HG03103 (cell line): ENCODE data around the gene RFNG.

ENCODE experiments used
- ATAC-seq: cut with Tn5 transposase; IDR thresholded peaks from one replicate; pipeline ENCODE4 v1.9.1; 2021; ENCODE audit warnings: low read depth; ENCODE audit not compliant: unreplicated experiment

The RFNG gene

DNA sequence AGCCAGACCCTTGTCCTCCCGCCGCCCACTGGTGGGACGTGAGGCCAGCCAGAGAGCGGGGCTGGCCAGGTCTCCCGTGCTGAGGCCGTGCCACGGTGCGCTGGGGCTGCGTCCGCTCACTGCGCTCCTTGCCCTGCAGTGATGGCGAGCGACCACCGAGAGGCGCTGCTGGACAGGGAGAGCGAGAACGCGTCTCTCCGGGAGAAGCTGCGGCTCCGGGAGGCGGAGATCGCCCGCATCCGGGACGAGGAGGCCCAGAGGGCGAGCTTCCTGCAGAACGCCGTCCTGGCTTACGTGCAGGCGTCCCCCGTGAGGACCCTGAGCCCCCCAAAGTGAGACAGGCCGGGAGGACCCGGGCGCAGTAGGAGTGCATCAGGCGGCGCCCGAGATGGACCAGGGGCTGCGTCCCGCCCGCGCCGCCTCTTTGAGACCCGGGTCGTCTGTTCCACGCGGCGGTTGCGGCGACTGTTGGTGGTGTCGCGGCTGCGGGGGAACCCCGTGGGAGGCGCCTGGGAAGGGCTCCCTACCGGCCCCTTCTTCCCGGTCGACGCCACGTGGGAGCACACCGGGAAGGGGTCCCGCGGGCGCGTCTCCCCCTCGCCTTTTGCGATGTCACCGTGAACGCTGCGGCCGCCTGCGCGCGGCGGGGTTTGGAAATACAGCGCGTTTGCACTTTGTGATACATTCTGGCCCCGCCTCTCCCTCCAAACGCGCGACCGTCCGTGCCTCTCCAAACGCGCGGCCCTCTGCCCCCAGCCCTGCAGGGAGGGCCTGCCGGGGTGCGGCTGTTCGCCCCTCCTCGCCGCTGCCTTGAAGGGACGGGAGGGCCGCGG is 20.9 kb downstream of the RFNG start:
- no peak for ATAC-seq

DNA sequence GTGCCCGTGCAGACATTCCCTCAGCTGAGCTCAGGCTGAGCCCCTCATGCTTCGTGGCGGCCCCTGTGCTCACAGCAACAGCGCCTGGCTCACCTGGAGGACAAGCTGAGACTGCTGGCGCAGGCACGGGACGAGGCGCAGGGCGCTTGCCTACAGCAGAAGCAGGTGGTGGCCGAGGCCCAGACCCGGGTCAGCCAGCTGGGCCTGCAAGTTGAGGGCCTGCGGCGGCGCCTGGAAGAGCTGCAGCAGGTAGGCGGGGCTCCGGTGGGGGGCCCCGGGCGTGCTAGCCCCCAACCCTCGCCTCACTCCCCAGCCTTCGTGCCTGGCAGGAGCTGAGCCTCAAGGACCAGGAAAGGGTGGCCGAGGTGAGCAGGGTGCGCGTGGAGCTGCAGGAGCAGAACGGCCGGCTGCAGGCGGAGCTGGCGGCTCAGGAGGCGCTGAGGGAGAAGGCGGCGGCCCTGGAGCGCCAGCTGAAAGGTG is 21.6 kb downstream of the RFNG start:
- ATAC-seq, result no peak

DNA sequence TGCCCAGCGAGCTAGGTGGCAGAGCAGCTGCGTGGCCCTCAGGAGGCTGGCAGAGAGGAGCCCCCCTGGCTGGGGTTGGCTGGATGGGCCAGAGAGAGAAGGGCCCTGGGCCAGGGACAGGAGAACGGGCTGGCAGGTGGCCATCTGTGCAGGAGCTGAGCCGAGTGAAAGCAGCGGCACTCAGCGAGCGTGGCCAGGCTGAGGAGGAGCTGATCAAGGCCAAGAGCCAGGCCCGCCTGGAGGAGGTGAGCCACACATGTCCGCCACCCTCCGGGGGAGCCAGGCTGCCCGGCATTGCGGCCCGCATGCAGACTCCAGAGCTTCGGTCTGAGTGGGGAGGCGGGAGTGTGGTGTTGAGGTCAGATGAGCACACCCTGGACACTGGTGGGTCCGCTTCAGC is 22.2 kb downstream of the RFNG start:
- ATAC-seq, result no peak

DNA sequence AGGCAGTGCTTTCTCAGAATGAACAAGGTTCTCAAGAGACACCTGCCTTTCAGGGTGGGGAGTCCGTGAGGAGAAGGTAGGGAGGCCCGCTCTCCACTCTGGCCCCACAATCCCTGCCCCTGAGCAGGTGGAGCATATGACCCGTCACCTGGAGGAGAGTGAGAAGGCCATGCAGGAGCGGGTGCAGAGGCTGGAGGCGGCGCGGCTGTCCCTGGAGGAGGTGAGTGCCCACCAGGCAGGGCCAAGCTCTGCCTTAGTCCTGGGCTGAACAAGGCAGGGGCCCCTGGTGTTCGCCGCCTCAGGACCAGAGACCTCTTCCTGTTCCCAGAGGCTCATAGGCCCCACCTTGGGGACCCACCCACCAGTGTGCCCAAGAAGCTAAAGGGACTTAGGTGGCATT is 22.6 kb downstream of the RFNG start:
- ATAC-seq, result no peak

DNA sequence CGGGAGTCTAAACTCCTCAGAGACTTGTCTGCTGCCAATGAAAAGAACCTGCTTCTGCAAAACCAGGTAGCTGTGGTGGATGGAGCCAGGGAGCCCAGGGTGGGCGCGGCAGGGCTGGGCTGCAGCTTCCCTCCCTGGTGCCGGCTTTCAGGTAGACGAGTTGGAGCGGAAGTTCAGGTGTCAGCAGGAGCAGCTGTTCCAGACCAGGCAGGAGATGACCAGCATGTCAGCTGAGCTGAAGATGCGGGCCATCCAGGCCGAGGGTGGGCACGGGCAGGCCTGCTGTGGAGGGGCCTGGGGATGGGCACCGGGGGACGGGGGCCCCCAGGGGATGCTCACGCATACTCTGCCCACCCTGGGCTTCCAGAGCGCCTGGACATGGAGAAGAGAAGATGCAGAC is 23.4 kb downstream of the RFNG start:
- ATAC-seq, result no peak

DNA sequence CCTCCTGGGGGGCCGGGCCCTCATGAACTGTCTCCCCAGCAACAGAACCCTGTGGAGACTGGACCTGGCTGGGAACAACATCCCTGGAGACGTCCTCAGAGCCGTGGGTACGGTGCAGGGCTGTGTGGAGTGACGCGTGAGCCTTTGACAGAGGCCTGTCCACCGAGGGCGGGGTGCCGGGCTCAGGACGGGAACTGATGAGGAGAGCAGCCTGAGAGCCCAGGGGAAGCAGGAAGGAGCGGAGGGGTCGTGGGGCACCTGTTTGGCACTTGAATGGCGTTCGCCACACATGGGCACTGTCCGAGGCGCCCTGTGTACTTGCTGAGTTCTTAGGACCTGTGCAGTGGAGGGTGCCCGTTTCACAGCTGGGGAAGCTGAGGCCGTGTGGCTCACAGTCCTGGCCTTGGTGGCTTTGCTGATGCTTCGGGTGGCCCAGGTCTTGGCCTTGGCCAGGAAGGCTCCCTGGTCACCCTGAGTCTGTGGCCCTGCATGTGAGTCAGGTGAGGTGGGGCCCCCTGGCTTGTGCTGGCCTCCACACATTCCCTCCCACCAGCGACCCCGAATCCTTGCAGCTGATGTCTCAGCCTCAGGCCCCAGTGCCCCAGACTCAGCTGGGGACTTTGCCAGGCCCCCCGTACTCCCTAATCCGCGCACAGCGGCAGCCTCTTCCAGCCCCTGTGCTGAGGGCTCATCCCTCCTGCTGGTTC is 26.1 kb downstream of the RFNG start:
- ATAC-seq, result no peak

- ATAC-seq, result no peak
Observed at GRCh38 chr17:82024859-82025258, 26.8 kb downstream of the RFNG start.

DNA sequence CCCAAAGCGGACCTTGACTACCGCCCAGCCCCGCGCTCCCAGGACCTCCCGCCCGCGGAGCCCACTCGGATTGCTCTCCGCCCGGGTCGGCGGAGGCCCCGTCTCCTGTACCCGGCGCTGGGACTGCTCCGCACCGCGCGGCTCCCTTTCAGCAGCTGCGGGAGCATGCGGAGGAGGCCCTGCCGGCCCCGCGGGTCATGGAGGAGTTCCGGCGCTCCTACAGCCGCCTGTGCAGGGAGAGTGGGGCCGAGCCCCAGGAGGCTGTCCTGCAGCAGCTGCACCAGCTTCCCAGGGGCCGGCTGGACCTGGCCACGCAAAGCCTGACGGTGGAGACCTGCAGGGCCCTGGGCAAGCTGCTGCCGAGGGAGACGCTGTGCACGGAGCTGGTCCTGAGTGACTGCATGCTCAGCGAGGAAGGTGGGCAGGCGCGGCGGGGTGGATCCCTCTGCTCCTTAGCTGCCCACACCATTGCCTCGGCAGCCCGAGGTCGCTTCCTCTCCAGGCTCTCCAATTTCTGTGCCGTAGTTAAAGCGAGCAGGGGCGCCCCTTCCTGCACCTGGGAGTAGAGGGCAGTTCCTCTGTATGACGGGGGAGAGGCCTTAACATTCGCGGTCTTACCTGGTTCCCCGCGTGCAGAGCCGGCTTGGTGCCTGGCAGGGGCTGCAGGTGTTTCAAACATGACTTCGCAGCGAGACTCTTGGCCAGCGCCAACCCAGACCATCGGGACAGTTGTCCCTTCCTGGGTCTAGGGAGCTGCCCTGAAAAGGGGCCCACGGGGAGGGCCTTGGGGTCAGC is 28.0 kb downstream of the RFNG start:
- no peak for ATAC-seq

DNA sequence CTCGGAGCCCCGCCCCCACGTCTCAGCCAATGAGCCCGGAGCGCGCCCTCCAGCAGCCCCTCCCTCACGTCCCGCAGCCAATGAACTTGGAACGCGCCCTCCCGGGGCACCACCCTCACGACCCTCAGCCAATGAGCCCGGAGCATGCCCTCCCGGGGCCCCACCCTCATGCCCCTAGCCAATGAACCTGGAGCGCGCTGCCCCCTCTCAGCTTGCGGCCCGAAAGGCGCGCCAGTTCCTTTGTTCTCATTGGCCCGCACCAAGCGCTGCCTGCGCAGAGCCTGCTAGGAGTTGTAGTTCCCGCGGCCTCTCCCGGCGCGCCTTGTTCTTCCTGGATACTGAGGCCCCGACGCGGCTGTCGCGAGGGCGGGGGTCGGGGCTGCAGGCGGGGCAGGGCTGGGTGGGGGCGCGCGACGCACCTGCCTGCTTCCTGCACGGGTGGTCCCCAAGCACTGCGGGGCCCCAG is 28.6 kb downstream of the RFNG start, which contains the start of gene LRRC45:
Gene LRRC45 (plus strand): TSS at position 325 of the 466 bp plus-strand sequence. CDS start 339 bp downstream, outside the sequence.
- peak; percentile 82 for ATAC-seq

- no peak for ATAC-seq
Observed at GRCh38 chr17:82022310-82022980, 29.2 kb downstream of the RFNG start, which contains the start of gene CENPX. TSS of gene CENPX (minus strand) at chr17:82022878. CDS start at chr17:82022861, 17 bp downstream.

- ATAC-seq, result no peak
Observed at GRCh38 chr17:82021900-82022309, 29.7 kb downstream of the RFNG start.

GRCh38 chr17:82021107-82021899 is 30.3 kb downstream of the RFNG start:
- no peak for ATAC-seq

- no peak for ATAC-seq
Observed at GRCh38 chr17:82020572-82021106, 31.0 kb downstream of the RFNG start.

DNA sequence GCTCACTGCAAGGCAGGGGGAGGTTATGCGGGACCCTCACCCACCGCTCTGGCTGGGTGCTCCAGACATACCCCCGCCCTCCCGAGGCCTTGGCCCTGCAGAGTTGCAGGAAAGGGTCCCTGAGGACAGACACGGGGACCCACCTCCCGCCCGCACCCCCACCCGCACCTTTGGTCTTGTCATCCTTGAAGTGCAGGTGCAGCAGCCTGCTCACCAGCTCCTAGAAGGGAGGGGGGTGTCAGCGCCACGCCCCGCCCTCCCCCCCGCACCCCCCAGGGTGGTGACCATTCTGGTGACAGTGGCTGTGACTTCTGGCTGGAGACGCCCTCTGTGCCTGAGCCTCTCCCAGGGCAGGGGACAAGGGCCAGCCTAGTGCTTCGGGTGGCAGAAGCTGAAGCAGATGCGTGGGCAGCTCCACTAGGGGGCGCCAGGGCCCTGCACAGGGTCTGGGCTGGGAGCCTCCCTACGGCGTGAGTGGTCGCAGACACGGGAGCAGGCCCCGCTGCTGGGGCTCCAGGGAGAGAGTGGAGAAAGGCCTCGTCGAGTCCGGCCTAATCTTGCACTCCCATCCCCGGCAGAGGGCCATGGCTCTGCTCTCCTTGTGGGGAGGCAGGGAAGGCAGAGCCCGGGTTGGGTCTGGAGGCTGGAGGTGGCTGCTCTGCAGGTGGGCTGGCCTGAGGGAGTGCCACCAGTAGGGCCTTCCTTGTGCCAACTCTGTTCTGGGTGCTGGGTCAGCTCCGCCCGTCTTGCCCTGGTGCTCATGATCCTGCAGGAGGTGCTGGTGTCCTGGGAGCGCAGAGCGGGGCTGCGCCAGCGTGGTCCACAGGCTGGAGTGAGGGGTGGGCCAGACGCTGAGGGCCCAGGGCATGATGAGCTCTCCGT is 31.7 kb downstream of the RFNG start:
- no peak for ATAC-seq

DNA sequence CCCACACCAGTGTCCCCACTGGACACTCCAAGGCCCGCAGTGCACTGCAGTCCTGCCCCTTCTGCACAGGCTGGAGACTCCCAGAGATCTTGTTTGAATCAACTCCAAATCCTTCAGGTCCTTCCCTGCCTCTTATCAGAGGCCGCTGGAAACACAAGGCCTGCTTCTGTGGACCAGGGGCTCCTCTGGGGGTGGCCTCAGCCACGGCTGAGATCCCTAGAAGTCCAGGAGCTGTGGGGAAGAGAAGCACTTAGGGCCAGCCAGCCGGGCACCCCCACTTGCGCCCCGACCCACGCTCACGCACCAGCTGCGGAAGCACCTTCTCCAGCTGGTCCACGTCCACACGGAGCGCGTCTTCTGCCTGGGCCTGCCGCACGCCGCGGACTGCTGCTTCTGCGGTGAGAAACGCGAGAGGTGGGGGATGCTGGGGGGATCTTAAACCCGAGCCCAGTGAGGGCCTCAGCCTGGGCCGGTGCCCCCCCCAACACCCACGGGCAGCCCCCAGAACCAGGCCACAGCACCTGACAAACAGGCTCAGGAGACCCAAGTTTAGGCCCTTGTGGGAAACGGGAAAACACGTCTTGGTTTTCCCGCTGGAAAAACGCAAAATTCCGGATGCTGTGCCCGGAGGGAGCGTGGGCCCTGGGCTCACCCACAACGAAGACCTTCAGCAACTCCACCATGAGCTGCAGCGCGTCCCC is 32.5 kb downstream of the RFNG start:
- ATAC-seq, result no peak

DNA sequence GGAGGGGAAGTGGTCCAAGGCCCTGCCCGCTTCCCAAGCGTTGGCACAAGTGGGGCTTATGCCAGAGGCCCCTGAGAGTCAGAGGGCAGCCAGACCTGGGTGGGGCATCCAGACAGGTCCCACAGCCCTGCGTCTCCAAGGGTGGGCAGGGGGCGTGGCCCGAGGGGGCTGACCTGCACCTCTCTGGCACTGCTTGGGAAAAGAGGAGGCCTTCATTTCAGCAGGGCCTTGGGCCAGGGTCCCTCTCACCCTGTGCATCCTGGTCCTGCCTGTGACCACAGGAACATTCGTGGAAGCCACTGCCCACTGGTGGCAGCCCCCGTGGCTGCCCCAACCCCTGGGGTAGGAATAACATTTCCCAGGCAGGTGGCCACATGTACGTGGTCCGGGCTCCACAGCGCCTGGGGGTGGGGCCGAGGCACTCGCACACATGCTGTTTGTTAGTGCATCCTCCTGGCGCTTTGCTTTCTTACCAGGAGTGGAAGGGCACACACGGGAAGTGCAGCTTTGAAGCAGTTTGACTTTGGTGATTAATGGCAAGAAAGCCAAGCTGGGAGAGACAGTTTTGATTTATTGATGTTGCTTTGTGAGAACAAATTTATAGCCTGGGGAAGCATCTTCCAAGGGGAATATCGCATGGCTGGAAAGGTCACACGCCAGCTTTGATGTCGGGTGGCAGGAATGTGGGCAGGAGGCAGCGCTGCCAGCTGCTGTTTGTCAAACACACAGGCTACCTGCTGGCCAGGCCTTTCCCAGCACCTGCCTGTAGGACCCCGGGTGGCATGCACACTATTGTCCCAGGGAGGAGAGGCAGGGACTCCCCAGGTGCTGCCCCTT is 33.2 kb downstream of the RFNG start:
- no peak for ATAC-seq
